ENCODE measurements around the gene APRT. TPM values are rescaled to one million over a fixed set of nuclear protein-coding genes. Genes with fewer than 3 reads are reported as not detected.

APRT gene
- total RNA-seq, 2 experiments from 2014 or later = 153 to 154 TPM

- peaks cover 15% of the 10 kb centered on the region for H3K4me1 Mint-ChIP-seq (ENCODE audit: low read depth)
- no peak for ATAC-seq (ENCODE audit: poor library complexity)
- Histone ChIP-seq H3K27me3 (ENCODE audit: control insufficient read depth in 1 of 2, insufficient read depth in 2 of 2, low read length in 2 of 2) (no peaks in the 10 kb centered on the region), H3K4me3 (ENCODE audit: low read length) (no peak overlapping the region), H3K4me1 (ENCODE audit: insufficient read depth, low read length) (peaks cover 88% of the 10 kb centered on the region), H3K36me3 (ENCODE audit: insufficient read depth, low read length) (peaks cover 20% of the 10 kb centered on the region), H3K27ac (ENCODE audit: low read depth in 1 of 2, low read length in 2 of 2) (no peak overlapping the region), H3K9me3 (ENCODE audit: control insufficient read depth in 1 of 2, insufficient read depth in 1 of 2, low read length in 2 of 2) (no peaks in the 10 kb centered on the region)
- DNase-seq = no peak
- no peak overlapping the region for H3K27ac Mint-ChIP-seq
- no peaks in the 10 kb centered on the region for H3K36me3 Mint-ChIP-seq (ENCODE audit: low read depth)
- H3K4me3 Mint-ChIP-seq = no peak overlapping the region
- POLR2A ChIA-PET = interaction anchor here (0.6 to 1.7 kb wide), 3 partner anchors 10 to 75 kb away, joined by 3 to 7 read pairs (median 7); no protein-coding TSS in a partner anchor
- CTCF ChIA-PET = no interaction called here
- TF ChIP-seq CTCF (IDR thresholded peaks at IDR 0.05) = no peak
- H3K27me3 Mint-ChIP-seq = no peaks in the 10 kb centered on the region
- no peaks in the 10 kb centered on the region for H3K9me3 Mint-ChIP-seq
- intact Hi-C loops (cut with DNase I, micrococcal nuclease) = no loop called here
Observed at GRCh38 chr16:88771294-88771772, 40.4 kb downstream of the APRT start.

- Histone ChIP-seq H3K4me3 (ENCODE audit: low read length) (no peak overlapping the region), H3K9me3 (ENCODE audit: control insufficient read depth in 1 of 2, insufficient read depth in 1 of 2, low read length in 2 of 2) (no peaks in the 10 kb centered on the region), H3K4me1 (ENCODE audit: insufficient read depth, low read length) (peaks cover 91% of the 10 kb centered on the region), H3K27ac (ENCODE audit: low read depth in 1 of 2, low read length in 2 of 2) (no peak overlapping the region), H3K36me3 (ENCODE audit: insufficient read depth, low read length) (peaks cover 22% of the 10 kb centered on the region), H3K27me3 (ENCODE audit: control insufficient read depth in 1 of 2, insufficient read depth in 2 of 2, low read length in 2 of 2) (no peaks in the 10 kb centered on the region)
- intact Hi-C loops (cut with DNase I, micrococcal nuclease) = no loop called here
- CTCF ChIA-PET = no interaction called here
- Mint-ChIP-seq H3K36me3 (ENCODE audit: low read depth) (no peaks in the 10 kb centered on the region), H3K4me1 (ENCODE audit: low read depth) (peaks cover 15% of the 10 kb centered on the region), H3K27ac (no peak overlapping the region), H3K9me3 (no peaks in the 10 kb centered on the region), H3K4me3 (no peak overlapping the region), H3K27me3 (no peaks in the 10 kb centered on the region)
- ATAC-seq (ENCODE audit: poor library complexity) (peak; percentile 84), DNase-seq (peak in 4 of 14 experiments; percentile 34 to 53 (median 44))
- POLR2A ChIA-PET = interaction anchor here (0.6 to 1.7 kb wide), 3 partner anchors 10 to 75 kb away, joined by 3 to 7 read pairs (median 7); no protein-coding TSS in a partner anchor
- TF ChIP-seq CTCF (IDR thresholded peaks at IDR 0.05) = no peak
Observed at GRCh38 chr16:88770461-88771293, 41.1 kb downstream of the APRT start.

GRCh38 chr16:88769617-88770460 lies 41.9 kb downstream of the APRT start:
- H3K4me3 Mint-ChIP-seq = no peak overlapping the region
- Histone ChIP-seq H3K27ac (ENCODE audit: low read depth in 1 of 2, low read length in 2 of 2) (no peak overlapping the region), H3K36me3 (ENCODE audit: insufficient read depth, low read length) (peaks cover 19% of the 10 kb centered on the region), H3K27me3 (ENCODE audit: control insufficient read depth in 1 of 2, insufficient read depth in 2 of 2, low read length in 2 of 2) (no peaks in the 10 kb centered on the region), H3K4me3 (ENCODE audit: low read length) (no peak overlapping the region), H3K9me3 (ENCODE audit: control insufficient read depth in 1 of 2, insufficient read depth in 1 of 2, low read length in 2 of 2) (no peaks in the 10 kb centered on the region), H3K4me1 (ENCODE audit: insufficient read depth, low read length) (peaks cover 93% of the 10 kb centered on the region)
- ATAC-seq (ENCODE audit: poor library complexity) (peak; percentile 64), DNase-seq (peak in 3 of 14 experiments; percentile 39 to 62 (median 52))
- no peak for TF ChIP-seq CTCF (IDR thresholded peaks at IDR 0.05)
- H3K9me3 Mint-ChIP-seq = no peaks in the 10 kb centered on the region
- H3K27me3 Mint-ChIP-seq = no peaks in the 10 kb centered on the region
- ChIA-PET CTCF (no interaction called here), POLR2A (interaction anchor here (1.7 kb wide), 2 partner anchors 10 to 11 kb away, joined by 7 read pairs; no protein-coding TSS in a partner anchor)
- H3K27ac Mint-ChIP-seq = no peak overlapping the region
- no peaks in the 10 kb centered on the region for H3K36me3 Mint-ChIP-seq (ENCODE audit: low read depth)
- intact Hi-C loops (cut with DNase I, micrococcal nuclease) = no loop called here
- peaks cover 15% of the 10 kb centered on the region for H3K4me1 Mint-ChIP-seq (ENCODE audit: low read depth)
